ENCODE measurements around the gene RAI14.

DNA sequence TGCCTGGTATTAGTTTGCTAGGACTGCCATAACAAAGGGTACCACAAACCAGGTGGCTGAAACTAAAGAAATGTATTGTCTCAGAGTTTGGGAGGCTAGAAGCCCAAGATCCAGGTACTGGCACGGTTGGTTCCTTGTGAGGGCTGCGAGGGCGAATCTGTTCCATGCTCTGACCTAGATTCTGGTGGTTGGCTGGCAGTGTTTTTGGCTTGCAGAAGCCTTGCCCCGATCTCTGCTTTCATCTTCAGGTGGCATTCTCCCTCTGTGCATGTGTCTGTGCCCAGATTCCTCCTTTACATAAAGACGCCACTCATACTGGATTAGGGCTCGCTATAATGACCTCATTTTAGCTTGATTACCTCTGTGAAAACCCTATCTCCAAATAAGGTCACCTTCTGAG, 36.7 kb downstream of the RAI14 start:
- TF ChIP-seq POLR2A (IDR thresholded peaks at IDR 0.05; ENCODE audit: low read depth, low read length) (no peak), POLR2AphosphoS5 (IDR thresholded peaks at IDR 0.05; ENCODE audit: low read depth, low read length) (no peak), TAF1 (IDR thresholded peaks at IDR 0.05; ENCODE audit: borderline replicate concordance, low read depth, low read length) (no peak)

All from GM12892 (cell line).